Activated CD4-positive, alpha-beta T cell treated with anti-CD3 and anti-CD28 coated beads, Interleukin-2, amount 50 U/mL, for 16 hours (primary cell): ENCODE data around the gene GSTT2B.
"Not testable (repeated sequence)": the region's sequence is repeated elsewhere in the genome, so short reads cannot be mapped to it uniquely, and the experiment has no call there.

Experiments used
- DNase-seq: peaks from one replicate; pipeline ENCODE4 v3.0.0-alpha.2; 2020

The GSTT2B gene

GRCh38 chr22:23984430-23984829 is 23.4 kb upstream of the GSTT2B start:
- peak; percentile 65 for DNase-seq

GRCh38 chr22:23980567-23980966 is 19.6 kb upstream of the GSTT2B start:
- not testable (repeated sequence) for DNase-seq

GRCh38 chr22:23979557-23980240 is 18.7 kb upstream of the GSTT2B start, which contains the start of gene GSTT2:
Gene GSTT2, plus strand, starts transcription at chr22:23980134.
- DNase-seq = not testable (repeated sequence)

- not testable (repeated sequence) for DNase-seq
Measured at GRCh38 chr22:23977304-23977703, 16.3 kb upstream of the GSTT2B start.

GRCh38 chr22:23974836-23975352 is 13.9 kb upstream of the GSTT2B start:
- not testable (repeated sequence) for DNase-seq

GRCh38 chr22:23974345-23974744 is 13.3 kb upstream of the GSTT2B start, which contains the start of gene DDT:
Gene DDT, minus strand, starts transcription at chr22:23974441. Its CDS starts 27 bp downstream, at chr22:23974414.
- not testable (repeated sequence) for DNase-seq

GRCh38 chr22:23971927-23972326 is 10.9 kb upstream of the GSTT2B start:
- DNase-seq = not testable (repeated sequence)

GRCh38 chr22:23970816-23971486 is 10.0 kb upstream of the GSTT2B start:
- DNase-seq = no peak

GRCh38 chr22:23970201-23970641 is 9.2 kb upstream of the GSTT2B start:
- DNase-seq = no peak

- no peak for DNase-seq
Measured at GRCh38 chr22:23969071-23969470, 8.1 kb upstream of the GSTT2B start.

GRCh38 chr22:23966568-23966967 is 5.6 kb upstream of the GSTT2B start, which contains the start of gene DDTL:
Gene DDTL, plus strand, starts transcription at chr22:23966888. Its CDS starts 27 bp downstream, at chr22:23966915.
- not testable (repeated sequence) for DNase-seq

- DNase-seq = not testable (repeated sequence)
Measured at GRCh38 chr22:23966094-23966493, 5.1 kb upstream of the GSTT2B start.

- DNase-seq = peak; percentile 82
Measured at GRCh38 chr22:23956301-23956900, 4.6 kb downstream of the GSTT2B start.

- not testable (repeated sequence) for DNase-seq
Measured at GRCh38 chr22:23955886-23956285, 5.1 kb downstream of the GSTT2B start.

GRCh38 chr22:23954991-23955305 is 6.0 kb downstream of the GSTT2B start:
- not testable (repeated sequence) for DNase-seq

GRCh38 chr22:23954193-23954990 is 6.6 kb downstream of the GSTT2B start:
- not testable (repeated sequence) for DNase-seq

GRCh38 chr22:23953485-23953884 is 7.5 kb downstream of the GSTT2B start:
- DNase-seq = not testable (repeated sequence)

- DNase-seq = not testable (repeated sequence)
Measured at GRCh38 chr22:23952794-23953405, 8.1 kb downstream of the GSTT2B start.

- not testable (repeated sequence) for DNase-seq
Measured at GRCh38 chr22:23951383-23951782, 9.6 kb downstream of the GSTT2B start.

- not testable (repeated sequence) for DNase-seq
Measured at GRCh38 chr22:23949764-23950163, 11.2 kb downstream of the GSTT2B start.

- DNase-seq = not testable (repeated sequence)
Measured at GRCh38 chr22:23947391-23947790, 13.6 kb downstream of the GSTT2B start.

GRCh38 chr22:23940166-23940565 is 20.8 kb downstream of the GSTT2B start:
- DNase-seq = not testable (repeated sequence)
